Measurements from ENCODE around the gene ANXA3.

The ANXA3 gene

GRCh38 chr4:78648640-78649363, 97.2 kb downstream of the ANXA3 start:
- DNase-seq, result no peak

GRCh38 chr4:78650106-78651024, 98.8 kb downstream of the ANXA3 start:
- DNase-seq, result no peak

- DNase-seq, result no peak
Measured at GRCh38 chr4:78651250-78651860, 99.8 kb downstream of the ANXA3 start.

GRCh38 chr4:78652282-78652876, 100.8 kb downstream of the ANXA3 start:
- no peak for DNase-seq

GRCh38 chr4:78653655-78654054, 102.1 kb downstream of the ANXA3 start:
- no peak for DNase-seq

- DNase-seq, result no peak
Measured at GRCh38 chr4:78654807-78655206, 103.2 kb downstream of the ANXA3 start.

GRCh38 chr4:78656968-78657445, 105.4 kb downstream of the ANXA3 start:
- DNase-seq, result no peak

GRCh38 chr4:78659264-78659663, 107.7 kb downstream of the ANXA3 start:
- no peak for DNase-seq

GRCh38 chr4:78659665-78660064, 108.1 kb downstream of the ANXA3 start:
- DNase-seq, result no peak
